Right cardiac atrium (tissue), 5 donors: ENCODE data around the gene MYBPC2. TPM values are rescaled to one million over a fixed set of nuclear protein-coding genes. Genes with fewer than 3 reads are reported as not detected.
A peak's percentile ranks its signal among the peaks of the same experiment; 100 is the strongest.

Experiments
- ATAC-seq, 2 donors: fragments of 200-7000 bp; cut with Tn5 transposase; one replicate each; pipeline versions ENCODE4 v1.8.0 to v1.9.1; 2020; ENCODE audit warnings: moderate library complexity in 2 of 2, mild to moderate bottlenecking in 1 of 2
- DNase-seq, 3 donors: peaks; one replicate each; pipeline ENCODE4 v3.0.0-alpha.2; 2020
- H3K27ac ChIP-seq: one replicate; pipeline ENCODE4 v1.5.1; 2013; ENCODE audit warnings: mild to moderate bottlenecking, low read length, control low read depth, moderate library complexity
- H3K27me3 ChIP-seq: one replicate; pipeline ENCODE4 v1.6.1; 2013; ENCODE audit not compliant: control insufficient read depth, insufficient read depth
- H3K4me1 ChIP-seq: one replicate; pipeline ENCODE4 v1.6.1; 2013; ENCODE audit warnings: low read length; ENCODE audit not compliant: control insufficient read depth, insufficient read depth
- H3K4me3 ChIP-seq: one replicate; pipeline ENCODE4 v1.5.1; 2013; ENCODE audit warnings: low read length, control low read depth
- H3K9me3 ChIP-seq: one replicate; pipeline ENCODE4 v1.6.1; 2013; ENCODE audit warnings: low read length; ENCODE audit not compliant: control insufficient read depth
- WGBS: extraction: QIAGEN DNeasy Blood & Tissue Kit; methylation state at CpG from one replicate; pipeline ENCODE4 v1.1.7; 2013; 5-methylcytosine and 5-hydroxymethylcytosine counted together
- intact Hi-C, 4 donors: fragments of 100-400 bp; cut with DNase I; formaldehyde crosslinking; loops; one replicate each; pipeline versions ENCODE4 v1.11.0 to v1.14.0; 2022 to 2023
- polyA plus RNA-seq: library from polyadenylated mRNA; stranded (reverse); fragments of 200-250 nt; gene quantifications from one replicate; pipeline ENCODE4 v1.2.3, GENCODE V29; 2013
- total RNA-seq, 4 donors: library from RNA; stranded (reverse); fragmentation: NEBNext Ultra II Directional; extraction: Animal tissue kit (Norgen Biotek cat#: 25700); gene quantifications; one replicate each; pipeline ENCODE4 v1.2.1, GENCODE V29; 2021
- donor health status: healthy with polysubstance abuse.
- donor health status: DM: no; HTN: yes; CAD: no.
- donor health status: DM: no; HTN: no; CAD: no.
- donor health status: DM: no; HTN: yes; CAD: no; lungs with severe emphysema.
- donor health status: DM: yes; HTN: yes; CAD: no.

The MYBPC2 gene
- total and polyA plus RNA-seq, 5 donors: not detected

- Histone ChIP-seq H3K4me3 (peak within 1 kb of the TSS; percentile 78), H3K4me1 (peaks cover 4% of the 10 kb centered on the region), H3K9me3 (no peaks in the 10 kb centered on the region), H3K27ac (peak within 1 kb of the TSS; percentile 48), H3K27me3 (no peaks in the 10 kb centered on the region)
- ATAC-seq (peak; percentile 94 to 95), DNase-seq (peak; percentile 94 to 96 (median 96))
- 2% methylated on average over 58 of the region's 58 CpGs for WGBS
- intact Hi-C loops: no loop called here
Observed at GRCh38 chr19:50476224-50476906, 43.7 kb downstream of the MYBPC2 start, which contains the start of the genes EMC10 and GARIN5A. Gene EMC10 (plus strand): TSS chr19:50476507. CDS start chr19:50476545, 38 bp downstream. Gene GARIN5A (minus strand): TSS chr19:50476848. CDS start chr19:50476388, 460 bp downstream.

- Histone ChIP-seq H3K27ac (no peak overlapping the region), H3K27me3 (no peaks in the 10 kb centered on the region), H3K4me3 (peak overlapping the region; percentile 78), H3K4me1 (peaks cover 4% of the 10 kb centered on the region), H3K9me3 (no peaks in the 10 kb centered on the region)
- 20% methylated on average over 20 of the region's 20 CpGs for WGBS
- intact Hi-C loops: no loop called here
- DNase-seq (no peak), ATAC-seq (no peak)
Observed at GRCh38 chr19:50476907-50477238, 44.2 kb downstream of the MYBPC2 start.

- Histone ChIP-seq H3K4me3 (no peak overlapping the region), H3K27me3 (no peaks in the 10 kb centered on the region), H3K9me3 (no peaks in the 10 kb centered on the region), H3K27ac (no peak overlapping the region), H3K4me1 (peaks cover 4% of the 10 kb centered on the region)
- intact Hi-C loops: no loop called here
- ATAC-seq (no peak), DNase-seq (peak in 1 of 3 donors; percentile 39)
- whole genome bisulfite sequencing: 93% methylated on average over 17 of the region's 17 CpGs
Observed at GRCh38 chr19:50477751-50478515, 45.2 kb downstream of the MYBPC2 start.

- Histone ChIP-seq H3K27ac (no peak overlapping the region), H3K4me1 (peaks cover 4% of the 10 kb centered on the region), H3K9me3 (no peaks in the 10 kb centered on the region), H3K4me3 (no peak overlapping the region), H3K27me3 (no peaks in the 10 kb centered on the region)
- WGBS: 73% methylated on average over 19 of the region's 19 CpGs
- intact Hi-C loops: no loop called here
- ATAC-seq (no peak), DNase-seq (peak in 2 of 3 donors; percentile 59 to 74)
Observed at GRCh38 chr19:50478901-50479715, 46.4 kb downstream of the MYBPC2 start.

GRCh38 chr19:50479761-50480251 lies 47.1 kb downstream of the MYBPC2 start:
- Histone ChIP-seq H3K27me3 (no peaks in the 10 kb centered on the region), H3K27ac (no peak overlapping the region), H3K9me3 (no peaks in the 10 kb centered on the region), H3K4me1 (peaks cover 4% of the 10 kb centered on the region), H3K4me3 (no peak overlapping the region)
- 95% methylated on average over 16 of the region's 16 CpGs for WGBS
- intact Hi-C loops: no loop called here
- peak in 2 of 3 donors; percentile 42 to 54 for DNase-seq
- no peak for ATAC-seq

- Histone ChIP-seq H3K27ac (no peak overlapping the region), H3K9me3 (no peaks in the 10 kb centered on the region), H3K4me3 (no peak overlapping the region), H3K4me1 (peaks cover 4% of the 10 kb centered on the region), H3K27me3 (no peaks in the 10 kb centered on the region)
- WGBS: 88% methylated on average over 37 of the region's 37 CpGs
- intact Hi-C loops: no loop called here
- DNase-seq (peak in 1 of 3 donors; percentile 64), ATAC-seq (no peak)
Observed at GRCh38 chr19:50480281-50481111, 47.8 kb downstream of the MYBPC2 start.

GRCh38 chr19:50481351-50482149 lies 48.9 kb downstream of the MYBPC2 start:
- intact Hi-C loops: no loop called here
- no peak for ATAC-seq

GRCh38 chr19:50482271-50482855 lies 49.7 kb downstream of the MYBPC2 start:
- DNase-seq (peak in 1 of 3 donors; percentile 41), ATAC-seq (no peak)
- intact Hi-C loops: no loop called here
- Histone ChIP-seq H3K27me3 (no peaks in the 10 kb centered on the region), H3K9me3 (no peaks in the 10 kb centered on the region), H3K4me3 (no peak overlapping the region), H3K4me1 (peaks cover 2% of the 10 kb centered on the region), H3K27ac (no peak overlapping the region)
- 80% methylated on average over 16 of the region's 16 CpGs for WGBS

More at GRCh38 chr19:50481351-50482149, 48.9 kb downstream of the MYBPC2 start:
- 93% methylated on average over 27 of the region's 27 CpGs for WGBS
- no peak overlapping the region for H3K4me3 ChIP-seq
- peaks cover 4% of the 10 kb centered on the region for H3K4me1 ChIP-seq
- no peaks in the 10 kb centered on the region for H3K9me3 ChIP-seq
- no peaks in the 10 kb centered on the region for H3K27me3 ChIP-seq
- peak in 1 of 3 donors; percentile 44 for DNase-seq
- H3K27ac ChIP-seq: no peak overlapping the region

- ATAC-seq (no peak), DNase-seq (no peak)
- WGBS: 68% methylated on average over 10 of the region's 10 CpGs
- H3K4me1 ChIP-seq: no peaks in the 10 kb centered on the region
- intact Hi-C loops: no loop called here
- H3K27ac ChIP-seq: no peak overlapping the region
- no peaks in the 10 kb centered on the region for H3K27me3 ChIP-seq
- H3K4me3 ChIP-seq: no peak overlapping the region
- H3K9me3 ChIP-seq: no peaks in the 10 kb centered on the region
Observed at GRCh38 chr19:50482916-50483315, 50.2 kb downstream of the MYBPC2 start.
